ENCODE results near the gene GSC2.
"Not testable (repeated sequence)": the region's sequence is repeated elsewhere in the genome, so short reads cannot be mapped to it uniquely, and the experiment has no call there.

GSC2 gene

GRCh38 chr22:19177164-19178064 lies 27.3 kb upstream of the GSC2 start:
- no peak for DNase-seq

- no peak for DNase-seq
Observed at GRCh38 chr22:19176732-19177131, 26.6 kb upstream of the GSC2 start.

GRCh38 chr22:19176175-19176643 lies 26.1 kb upstream of the GSC2 start:
- DNase-seq: no peak

GRCh38 chr22:19175602-19176174 lies 25.6 kb upstream of the GSC2 start:
- DNase-seq: no peak

- no peak for DNase-seq
Observed at GRCh38 chr22:19175026-19175601, 25.0 kb upstream of the GSC2 start.

- DNase-seq: no peak
Observed at GRCh38 chr22:19174106-19175025, 24.3 kb upstream of the GSC2 start.

GRCh38 chr22:19173047-19174035 lies 23.2 kb upstream of the GSC2 start:
- DNase-seq: no peak

GRCh38 chr22:19172213-19173046 lies 22.3 kb upstream of the GSC2 start:
- no peak for DNase-seq

- no peak for DNase-seq
Observed at GRCh38 chr22:19169947-19170318, 19.8 kb upstream of the GSC2 start.

- no peak for DNase-seq
Observed at GRCh38 chr22:19169002-19169946, 19.2 kb upstream of the GSC2 start.

GRCh38 chr22:19168088-19168890 lies 18.2 kb upstream of the GSC2 start:
- DNase-seq: no peak

- DNase-seq: no peak
Observed at GRCh38 chr22:19167106-19167869, 17.2 kb upstream of the GSC2 start.

- no peak for DNase-seq
Observed at GRCh38 chr22:19166421-19166820, 16.3 kb upstream of the GSC2 start.

GRCh38 chr22:19164425-19164824 lies 14.3 kb upstream of the GSC2 start:
- no peak for DNase-seq

GRCh38 chr22:19158649-19159048 lies 8.6 kb upstream of the GSC2 start:
- not testable (repeated sequence) for DNase-seq

- DNase-seq: not testable (repeated sequence)
Observed at GRCh38 chr22:19156109-19156508, 6.0 kb upstream of the GSC2 start.

Data from activated gamma-delta T cell (primary cell).